Loucy (cell line): Measurements from ENCODE around the gene BRINP2.

Source experiments
- CTCF ChIP-seq: fragments of 200-600 bp; sonication (generic); conservative IDR thresholded peaks from 2 replicates; pipeline ENCODE4 v1.5.1; 2014; ENCODE audit warnings: mild to moderate bottlenecking, antibody characterized with exemption, low read length
- EZH2phosphoT487 ChIP-seq: fragments of 200-600 bp; IDR thresholded peaks from 2 replicates; pipeline ENCODE4 v1.6.1; 2018; ENCODE audit warnings: antibody characterized with exemption, mild to moderate bottlenecking, moderate library complexity, borderline replicate concordance

- no peak for TF ChIP-seq CTCF
- no peak for TF ChIP-seq EZH2phosphoT487
Measured at GRCh38 chr1:177301425-177302124, 130.8 kb downstream of the BRINP2 start.
